HG03039 (cell line): ENCODE data around the gene TNP2.

Source experiments
- ATAC-seq: cut with Tn5 transposase; IDR thresholded peaks from one replicate; pipeline ENCODE4 v1.9.1; 2021; ENCODE audit warnings: mild to moderate bottlenecking, moderate library complexity; ENCODE audit not compliant: unreplicated experiment

The TNP2 gene

GRCh38 chr16:11245222-11245737 is 23.8 kb downstream of the TNP2 start:
- no peak for ATAC-seq

GRCh38 chr16:11242658-11243057 is 26.5 kb downstream of the TNP2 start:
- ATAC-seq, result no peak

- no peak for ATAC-seq
Observed at GRCh38 chr16:11241480-11242204, 27.5 kb downstream of the TNP2 start.

- ATAC-seq, result no peak
Observed at GRCh38 chr16:11240636-11241473, 28.3 kb downstream of the TNP2 start.

GRCh38 chr16:11239644-11240632 is 29.2 kb downstream of the TNP2 start:
- no peak for ATAC-seq

- ATAC-seq, result no peak
Observed at GRCh38 chr16:11238272-11239202, 30.6 kb downstream of the TNP2 start.

GRCh38 chr16:11236461-11237254 is 32.5 kb downstream of the TNP2 start:
- ATAC-seq, result no peak

GRCh38 chr16:11235703-11235991 is 33.5 kb downstream of the TNP2 start:
- no peak for ATAC-seq

GRCh38 chr16:11234884-11235702 is 34.0 kb downstream of the TNP2 start:
- ATAC-seq, result no peak

GRCh38 chr16:11233727-11234376 is 35.3 kb downstream of the TNP2 start:
- ATAC-seq, result no peak

GRCh38 chr16:11232852-11233726 is 36.0 kb downstream of the TNP2 start:
- peak; percentile 53 for ATAC-seq

- ATAC-seq, result no peak
Observed at GRCh38 chr16:11232302-11232851, 36.7 kb downstream of the TNP2 start.

- no peak for ATAC-seq
Observed at GRCh38 chr16:11231367-11231970, 37.7 kb downstream of the TNP2 start.

GRCh38 chr16:11229906-11230305 is 39.2 kb downstream of the TNP2 start:
- ATAC-seq, result no peak

- ATAC-seq, result no peak
Observed at GRCh38 chr16:11229432-11229831, 39.7 kb downstream of the TNP2 start.
